ENCODE results near the gene HCRT.

- TF ChIP-seq FOXP2 (optimal IDR thresholded peaks at IDR 0.05; ENCODE audit: control extremely low read depth, extremely low read length, insufficient read depth) = no peak
- no peak for TF ChIP-seq POLR2AphosphoS5 (IDR thresholded peaks at IDR 0.05; ENCODE audit: borderline replicate concordance, low read depth, low read length)
Observed at GRCh38 chr17:42179335-42179734, 5.9 kb downstream of the HCRT start.
